GM13976 (cell line): ENCODE data around the gene SGCA.
A peak's percentile ranks its signal among the peaks of the same experiment; 100 is the strongest.

Experiments
- DNase-seq: peaks from one replicate; pipeline ENCODE4 v3.0.0; 2012; ENCODE audit warnings: low spot score
- in situ Hi-C: fragments of 300-500 bp; cut with MboI; formaldehyde crosslinking; loops from one replicate; pipeline ENCODE4 v1.12.0; 2022; ENCODE audit warnings: low sequenced_read_pairs, mixed read lengths, inconsistent platforms; ENCODE audit not compliant: unreplicated experiment
- TF ChIP-seq, protein P1 (sequence below): IDR thresholded peaks from 2 replicates; pipeline ENCODE4 v1.5.1; 2012; ENCODE audit warnings: borderline replicate concordance, mild to moderate bottlenecking; ENCODE audit not compliant: insufficient read depth; ENCODE audit errors: extremely low read depth, missing control alignments, control extremely low read depth

SGCA gene

GRCh38 chr17:50163843-50164696 is 1.7 kb upstream of the SGCA start:
- peak; percentile 67 for DNase-seq
- in situ Hi-C loops, result no loop called here
- TF ChIP-seq, protein P1, sequence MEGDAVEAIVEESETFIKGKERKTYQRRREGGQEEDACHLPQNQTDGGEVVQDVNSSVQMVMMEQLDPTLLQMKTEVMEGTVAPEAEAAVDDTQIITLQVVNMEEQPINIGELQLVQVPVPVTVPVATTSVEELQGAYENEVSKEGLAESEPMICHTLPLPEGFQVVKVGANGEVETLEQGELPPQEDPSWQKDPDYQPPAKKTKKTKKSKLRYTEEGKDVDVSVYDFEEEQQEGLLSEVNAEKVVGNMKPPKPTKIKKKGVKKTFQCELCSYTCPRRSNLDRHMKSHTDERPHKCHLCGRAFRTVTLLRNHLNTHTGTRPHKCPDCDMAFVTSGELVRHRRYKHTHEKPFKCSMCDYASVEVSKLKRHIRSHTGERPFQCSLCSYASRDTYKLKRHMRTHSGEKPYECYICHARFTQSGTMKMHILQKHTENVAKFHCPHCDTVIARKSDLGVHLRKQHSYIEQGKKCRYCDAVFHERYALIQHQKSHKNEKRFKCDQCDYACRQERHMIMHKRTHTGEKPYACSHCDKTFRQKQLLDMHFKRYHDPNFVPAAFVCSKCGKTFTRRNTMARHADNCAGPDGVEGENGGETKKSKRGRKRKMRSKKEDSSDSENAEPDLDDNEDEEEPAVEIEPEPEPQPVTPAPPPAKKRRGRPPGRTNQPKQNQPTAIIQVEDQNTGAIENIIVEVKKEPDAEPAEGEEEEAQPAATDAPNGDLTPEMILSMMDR, result no peak

- TF ChIP-seq, protein P1, result no peak
- DNase-seq, result no peak
- in situ Hi-C loops, result no loop called here
These were observed 1.2 kb upstream of the SGCA start for GRCh38 chr17:50164697-50164988.

DNA sequence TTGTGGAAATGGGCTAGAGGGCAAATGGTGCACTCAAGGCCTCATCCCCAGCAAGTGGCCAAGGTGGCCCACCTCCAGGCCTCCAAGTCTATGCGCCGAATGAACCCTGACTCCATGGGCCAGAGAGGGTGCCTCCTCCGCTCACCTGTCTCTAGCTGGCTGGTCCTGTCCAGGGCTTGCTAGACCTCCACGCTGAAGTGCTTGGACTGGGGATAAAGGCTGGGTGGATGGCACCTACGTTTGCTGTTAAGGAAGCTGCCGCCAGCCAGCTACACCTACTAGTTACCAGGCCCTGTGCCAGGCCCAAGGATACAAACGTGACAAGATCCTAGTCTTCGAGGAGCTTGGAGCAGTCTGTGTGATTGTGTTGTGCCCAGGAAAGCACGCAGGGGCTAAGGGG is 739 bp upstream of the SGCA start:
- in situ Hi-C loops, result no loop called here
- TF ChIP-seq, protein P1, result no peak
- no peak for DNase-seq

- DNase-seq, result no peak
- TF ChIP-seq, protein P1, result no peak
- in situ Hi-C loops, result no loop called here
These were observed 339 bp upstream of the SGCA start for GRCh38 chr17:50165466-50165865.

GRCh38 chr17:50166518-50167181 is 845 bp downstream of the SGCA start:
- DNase-seq, result no peak
- in situ Hi-C loops, result no loop called here
- TF ChIP-seq, protein P1, result no peak

DNA sequence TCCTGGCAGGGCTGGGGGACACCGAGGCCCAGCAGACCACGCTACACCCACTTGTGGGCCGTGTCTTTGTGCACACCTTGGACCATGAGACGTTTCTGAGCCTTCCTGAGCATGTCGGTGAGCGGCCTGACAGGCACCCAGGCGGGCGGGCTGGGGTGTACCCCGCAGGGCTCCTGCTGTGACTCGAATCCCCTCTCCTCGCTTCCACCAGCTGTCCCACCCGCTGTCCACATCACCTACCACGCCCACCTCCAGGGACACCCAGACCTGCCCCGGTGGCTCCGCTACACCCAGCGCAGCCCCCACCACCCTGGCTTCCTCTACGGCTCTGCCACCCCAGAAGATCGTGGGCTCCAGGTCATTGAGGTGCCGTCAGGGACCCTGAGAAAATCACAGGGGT is 1.6 kb downstream of the SGCA start:
- DNase-seq, result no peak
- in situ Hi-C loops, result no loop called here
- TF ChIP-seq, protein P1, result no peak
